Gastroesophageal sphincter (tissue), 4 donors: ENCODE data around the gene SFXN2. TPM values are rescaled to one million over a fixed set of nuclear protein-coding genes. Genes with fewer than 3 reads are reported as not detected.

Experiments used
- ATAC-seq: fragments of 150-250 bp; one replicate; pipeline ENCODE4 v1.9.1; 2016; ENCODE audit warnings: mild to moderate bottlenecking, moderate library complexity
- H3K27ac ChIP-seq, 4 donors: fragments of 200-600 bp; sonication (generic) in 3 of 4; 1 replicate in 3 of 4; 2 replicates in 1 of 4; pipeline ENCODE4 v1.5.1; 2016 to 2019
- H3K27me3 ChIP-seq: fragments of 200-600 bp; sonication (generic); one replicate; pipeline ENCODE4 v1.5.1; 2019
- H3K36me3 ChIP-seq, 2 donors: fragments of 200-600 bp; sonication (generic); one replicate each; pipeline ENCODE4 v1.5.1; 2019; ENCODE audit warnings: control low read depth in 1 of 2
- H3K4me1 ChIP-seq, 3 donors: fragments of 200-600 bp; sonication (generic); 1 replicate in 2 of 3; 2 replicates in 1 of 3; pipeline ENCODE4 v1.5.1; 2016 to 2019; ENCODE audit warnings: control low read depth in 2 of 3
- H3K4me3 ChIP-seq, 2 donors: fragments of 200-600 bp; sonication (generic); one replicate each; pipeline ENCODE4 v1.5.1; 2019; ENCODE audit warnings: mild to moderate bottlenecking in 1 of 2, moderate library complexity in 1 of 2
- H3K9me3 ChIP-seq, 3 donors: fragments of 200-600 bp; sonication (generic); one replicate each; pipeline ENCODE4 v1.5.1; 2017 to 2019; ENCODE audit warnings: control low read depth in 2 of 3
- EP300 ChIP-seq: sonication (generic); formaldehyde crosslinking; IDR thresholded peaks from one replicate; pipeline ENCODE4 v1.6.1; 2017; ENCODE audit warnings: antibody characterized with exemption, mild to moderate bottlenecking
- POLR2A ChIP-seq, 2 donors: fragments of 450-650 bp; IDR thresholded peaks; one replicate each; pipeline ENCODE4 v1.6.1; 2017; ENCODE audit warnings: antibody characterized with exemption in 2 of 2, mild to moderate bottlenecking in 2 of 2, moderate library complexity in 1 of 2
- POLR2AphosphoS5 ChIP-seq: sonication (generic); formaldehyde crosslinking; IDR thresholded peaks from one replicate; pipeline ENCODE4 v1.6.1; 2017; ENCODE audit warnings: antibody characterized with exemption
- WGBS, 2 donors: methylation state at CpG; one replicate each; pipeline ENCODE4 v1.1.5; 2018; ENCODE audit warnings: low coverage in 1 of 2; 5-methylcytosine and 5-hydroxymethylcytosine counted together
- total RNA-seq, 4 donors: library from RNA; depleted of rRNA; stranded (reverse); fragments of >200 nt; gene quantifications; one replicate each; pipeline ENCODE4 v1.1.0, GENCODE V29; 2016
- TF ChIP-seq, protein P1 (sequence below), 4 experiments: fragments of 200-600 bp in 2 of 4; fragments of 450-650 bp in 2 of 4; sonication (generic) in 1 of 4; IDR thresholded peaks; one replicate each; pipeline ENCODE4 v1.5.1; 2017 to 2019; ENCODE audit warnings: antibody characterized with exemption in 4 of 4, mild to moderate bottlenecking in 2 of 4, moderate library complexity in 2 of 4

SFXN2 gene
- total RNA-seq, 4 donors from 2014 or later, result 0.45 to 3.2 (median 1.2) TPM

DNA sequence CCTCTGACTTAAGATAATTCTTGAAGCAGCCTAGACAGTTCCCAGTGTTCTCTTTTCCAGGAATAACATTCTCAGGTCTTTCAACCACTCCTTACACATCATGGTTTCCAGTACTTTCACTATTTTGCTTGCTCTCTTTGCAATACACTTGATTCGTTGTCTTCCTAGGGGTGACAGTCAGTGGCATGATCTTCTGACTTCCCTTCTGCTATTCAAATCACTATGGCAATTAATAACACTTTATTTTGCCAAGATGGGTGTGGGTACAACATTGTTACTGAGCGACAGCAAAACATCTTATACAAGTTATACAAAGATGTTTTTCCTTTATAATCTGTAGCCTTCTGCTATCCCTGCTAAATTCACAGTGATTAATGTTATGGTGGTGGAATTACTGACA is 15.5 kb upstream of the SFXN2 start:
- 76 to 80% methylated on average over 2 of the region's 2 CpGs for WGBS, 2 donors
- H3K27ac ChIP-seq, result no peak overlapping the region

DNA sequence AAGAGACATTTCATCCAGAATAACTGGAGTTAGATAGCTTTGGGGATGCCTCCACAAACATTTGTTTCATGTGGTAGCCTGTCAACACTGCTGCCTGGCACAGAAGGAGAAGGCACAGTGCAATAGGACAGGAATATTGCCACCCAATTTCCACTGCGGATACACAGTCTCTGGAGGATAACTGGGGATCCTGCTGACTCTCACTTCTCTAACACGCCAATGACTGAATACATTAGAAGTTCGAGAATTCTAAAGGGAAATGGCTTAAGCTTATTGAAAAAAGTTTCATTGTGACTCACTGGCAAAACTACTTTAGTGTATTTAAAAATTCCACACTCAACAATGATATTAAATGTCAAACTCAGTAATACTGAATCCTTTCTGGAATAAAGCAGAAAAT is 13.2 kb upstream of the SFXN2 start:
- Histone ChIP-seq H3K36me3 (peaks cover 0 to 53% of the 10 kb centered on the region in 2 donors), H3K27me3 (no peaks in the 10 kb centered on the region), H3K9me3 (no peaks in the 10 kb centered on the region), H3K27ac (no peak overlapping the region), H3K4me1 (peaks cover 0 to 8% (median 0%) of the 10 kb centered on the region in 3 donors), H3K4me3 (no peak overlapping the region)
- WGBS, 2 donors, result 61 to 79% methylated on average over 2 of the region's 3 CpGs
- no peak for ATAC-seq
- TF ChIP-seq POLR2AphosphoS5 (no peak), POLR2A (IDR thresholded peaks at IDR 0.05) (no peak), EP300 (no peak)
- TF ChIP-seq, protein P1, sequence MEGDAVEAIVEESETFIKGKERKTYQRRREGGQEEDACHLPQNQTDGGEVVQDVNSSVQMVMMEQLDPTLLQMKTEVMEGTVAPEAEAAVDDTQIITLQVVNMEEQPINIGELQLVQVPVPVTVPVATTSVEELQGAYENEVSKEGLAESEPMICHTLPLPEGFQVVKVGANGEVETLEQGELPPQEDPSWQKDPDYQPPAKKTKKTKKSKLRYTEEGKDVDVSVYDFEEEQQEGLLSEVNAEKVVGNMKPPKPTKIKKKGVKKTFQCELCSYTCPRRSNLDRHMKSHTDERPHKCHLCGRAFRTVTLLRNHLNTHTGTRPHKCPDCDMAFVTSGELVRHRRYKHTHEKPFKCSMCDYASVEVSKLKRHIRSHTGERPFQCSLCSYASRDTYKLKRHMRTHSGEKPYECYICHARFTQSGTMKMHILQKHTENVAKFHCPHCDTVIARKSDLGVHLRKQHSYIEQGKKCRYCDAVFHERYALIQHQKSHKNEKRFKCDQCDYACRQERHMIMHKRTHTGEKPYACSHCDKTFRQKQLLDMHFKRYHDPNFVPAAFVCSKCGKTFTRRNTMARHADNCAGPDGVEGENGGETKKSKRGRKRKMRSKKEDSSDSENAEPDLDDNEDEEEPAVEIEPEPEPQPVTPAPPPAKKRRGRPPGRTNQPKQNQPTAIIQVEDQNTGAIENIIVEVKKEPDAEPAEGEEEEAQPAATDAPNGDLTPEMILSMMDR (IDR thresholded peaks at IDR 0.05), result no peak

More for the DNA sequence above, 15.5 kb upstream of the SFXN2 start:
- TF ChIP-seq EP300 (no peak), POLR2A (IDR thresholded peaks at IDR 0.05) (no peak), POLR2AphosphoS5 (no peak)
- TF ChIP-seq, protein P1 (IDR thresholded peaks at IDR 0.05), result no peak
- Histone ChIP-seq H3K9me3 (no peaks in the 10 kb centered on the region), H3K4me1 (no peaks in the 10 kb centered on the region), H3K27me3 (no peaks in the 10 kb centered on the region), H3K4me3 (no peak overlapping the region), H3K36me3 (peaks cover 0 to 65% of the 10 kb centered on the region in 2 donors)
- no peak for ATAC-seq

DNA sequence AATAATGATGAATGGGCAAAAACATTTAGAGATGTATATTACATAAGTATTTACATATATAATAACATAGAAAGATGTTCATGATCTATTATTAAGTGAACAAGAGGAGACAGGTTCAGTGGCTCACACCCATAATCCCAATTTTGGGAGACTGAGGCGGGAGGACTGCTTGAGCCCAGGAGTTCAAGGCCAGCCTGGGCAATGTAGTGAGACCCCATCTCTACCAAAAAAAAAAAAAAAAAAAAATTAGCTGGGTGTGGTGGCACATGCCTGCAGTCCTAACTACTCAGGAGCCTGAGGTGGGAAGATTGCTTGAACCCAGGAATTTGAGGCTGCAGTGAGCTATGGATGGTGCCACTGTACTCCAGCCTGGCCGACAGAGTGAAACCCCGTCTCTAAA is 12.6 kb upstream of the SFXN2 start:
- no peak for ATAC-seq
- TF ChIP-seq POLR2A (IDR thresholded peaks at IDR 0.05) (no peak), EP300 (no peak), POLR2AphosphoS5 (no peak)
- TF ChIP-seq, protein P1 (IDR thresholded peaks at IDR 0.05), result no peak

DNA sequence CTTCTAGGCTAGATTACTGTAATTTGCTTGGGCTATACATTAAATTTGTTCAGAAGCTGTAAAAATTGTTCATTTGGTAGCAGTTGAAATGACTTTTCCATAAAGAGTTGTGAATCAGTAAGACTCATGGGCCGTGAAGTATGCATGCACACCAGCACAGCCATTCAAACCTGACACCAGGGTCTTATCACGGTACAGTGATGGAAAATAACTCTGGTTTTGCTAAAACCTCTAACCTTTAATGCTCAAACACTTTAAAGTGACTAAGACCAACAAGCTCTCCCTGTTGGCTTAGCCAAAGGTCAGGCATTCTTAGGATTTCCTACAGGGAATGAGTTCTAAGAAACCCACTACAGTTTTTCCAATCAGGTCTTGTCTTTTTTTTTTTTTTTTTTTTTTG is 11.7 kb upstream of the SFXN2 start:
- Histone ChIP-seq H3K4me1 (peaks cover 0 to 8% (median 0%) of the 10 kb centered on the region in 3 donors), H3K4me3 (no peak overlapping the region), H3K27me3 (no peaks in the 10 kb centered on the region), H3K36me3 (peaks cover 0 to 38% of the 10 kb centered on the region in 2 donors), H3K9me3 (no peaks in the 10 kb centered on the region), H3K27ac (no peak overlapping the region)
- ATAC-seq, result no peak
- 58 to 90% methylated on average over 2 of the region's 2 CpGs for WGBS, 2 donors
- TF ChIP-seq POLR2A (IDR thresholded peaks at IDR 0.05) (no peak), EP300 (no peak), POLR2AphosphoS5 (no peak)
- TF ChIP-seq, protein P1 (IDR thresholded peaks at IDR 0.05), result no peak

More for the DNA sequence above, 12.6 kb upstream of the SFXN2 start:
- no peak overlapping the region for H3K4me3 ChIP-seq
- H3K36me3 ChIP-seq, result peaks cover 0 to 48% of the 10 kb centered on the region in 2 donors
- WGBS, 2 donors, result 91 to 95% methylated on average over 2 to 3 of the region's 3 CpGs
- peaks cover 0 to 8% (median 0%) of the 10 kb centered on the region in 3 donors for H3K4me1 ChIP-seq
- no peak overlapping the region for H3K27ac ChIP-seq
- no peaks in the 10 kb centered on the region for H3K27me3 ChIP-seq
- H3K9me3 ChIP-seq, result no peaks in the 10 kb centered on the region

DNA sequence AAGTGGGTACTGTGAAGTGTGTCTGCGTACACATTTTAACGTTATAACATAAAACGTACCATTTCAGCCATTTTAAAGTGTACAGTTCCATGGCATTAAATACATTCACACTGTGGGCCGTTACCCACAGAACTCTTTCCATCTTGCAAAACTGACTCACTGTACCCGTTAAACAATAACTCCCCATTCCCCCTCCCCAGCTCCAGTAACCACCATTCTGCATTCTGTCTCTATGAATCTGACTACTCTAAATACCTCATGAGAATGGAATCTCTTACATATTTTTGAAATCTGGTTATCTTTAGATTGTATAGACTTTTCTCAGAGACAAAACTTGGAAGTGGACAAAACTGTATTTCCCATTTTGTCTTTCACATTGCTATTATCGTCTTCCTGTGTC is 9.5 kb upstream of the SFXN2 start:
- WGBS, 2 donors, result 68 to 82% methylated on average over 6 of the region's 6 CpGs
- Histone ChIP-seq H3K36me3 (peaks cover 0 to 22% of the 10 kb centered on the region in 2 donors), H3K9me3 (no peaks in the 10 kb centered on the region), H3K27ac (no peak overlapping the region), H3K4me1 (peaks cover 0 to 9% (median 0%) of the 10 kb centered on the region in 3 donors), H3K4me3 (no peak overlapping the region), H3K27me3 (no peaks in the 10 kb centered on the region)
- TF ChIP-seq EP300 (no peak), POLR2A (IDR thresholded peaks at IDR 0.05) (no peak)
- TF ChIP-seq, protein P1 (IDR thresholded peaks at IDR 0.05), result no peak
- no peak for ATAC-seq
